Kidney (tissue), 14 donors: Measurements from ENCODE around the gene SPINT1. TPM values are rescaled to one million over a fixed set of nuclear protein-coding genes. Genes with fewer than 3 reads are reported as not detected.

Source experiments
- DNase-seq, 5 donors: peaks; one replicate each; pipeline ENCODE4 v3.0.0-alpha.2; 2013 to 2020
- FAIRE-seq: peaks from 2 replicates; lab custom pipeline; 2012; peaks lifted over from hg19 to GRCh38; lab: Jason Lieb, UNC
- H3K27ac ChIP-seq, 2 donors: one replicate each; pipeline ENCODE4 v1.7.0; 2013; ENCODE audit warnings: low read depth in 2 of 2, low read length in 2 of 2, inconsistent platforms in 1 of 2
- H3K27me3 ChIP-seq: one replicate; pipeline ENCODE4 v1.7.1; 2013; ENCODE audit warnings: low read length, inconsistent platforms; ENCODE audit not compliant: control insufficient read depth, insufficient read depth
- H3K36me3 ChIP-seq, 3 donors: one replicate each; pipeline versions ENCODE4 v1.7.0 to v1.7.1; 2013; ENCODE audit warnings: low read length in 3 of 3, control low read depth in 1 of 3, inconsistent platforms in 1 of 3; ENCODE audit not compliant: insufficient read depth in 3 of 3, control insufficient read depth in 2 of 3
- H3K4me1 ChIP-seq, 3 donors: one replicate each; pipeline versions ENCODE4 v1.7.0 to v1.7.1; 2013; ENCODE audit warnings: low read length in 3 of 3, inconsistent platforms in 1 of 3, low read depth in 1 of 3; ENCODE audit not compliant: control insufficient read depth in 2 of 3, insufficient read depth in 2 of 3
- H3K4me3 ChIP-seq, 3 donors: one replicate each; pipeline versions ENCODE4 v1.7.0 to v1.8.1; 2013; ENCODE audit warnings: low read length in 3 of 3, control low read depth in 1 of 3, inconsistent platforms in 1 of 3
- H3K9ac ChIP-seq, 3 donors: one replicate each; pipeline versions ENCODE4 v1.7.0 to v1.7.1; 2013; ENCODE audit warnings: low read length in 3 of 3, control low read depth in 1 of 3, inconsistent platforms in 1 of 3
- H3K9me3 ChIP-seq, 3 donors: one replicate each; pipeline versions ENCODE4 v1.7.0 to v1.7.1; 2013; ENCODE audit warnings: low read length in 3 of 3, control low read depth in 1 of 3, inconsistent platforms in 1 of 3; ENCODE audit not compliant: control insufficient read depth in 2 of 3, insufficient read depth in 1 of 3
- intact Hi-C: fragments of 100-400 bp; cut with DNase I; formaldehyde crosslinking; loops from one replicate; pipeline ENCODE4 v1.11.1; 2022
- polyA plus RNA-seq: library from polyadenylated mRNA; stranded (reverse); fragments of 350-450 nt; fragmentation: Illumina TruSeq; extraction: RNeasy Lipid Tissue Mini Kit (QIAGEN cat#74804); gene quantifications from one replicate; pipeline ENCODE4 v1.2.3, GENCODE V29; 2014; ENCODE audit warnings: low read depth, low replicate concordance; ENCODE audit not compliant: insufficient read depth
- total RNA-seq: library from RNA; stranded (reverse); fragmentation: NEBNext Ultra II Directional; extraction: Animal tissue kit (Norgen Biotek cat#: 25700); gene quantifications from one replicate; pipeline ENCODE4 v1.2.1, GENCODE V29; 2021
- TF ChIP-seq, protein P1 (sequence below): IDR thresholded peaks from 3 replicates; pipeline ENCODE4 v1.5.1; 2012; ENCODE audit warnings: mild to moderate bottlenecking, moderate library complexity, borderline replicate concordance; ENCODE audit not compliant: insufficient read depth; ENCODE audit errors: extremely low read depth
- donor health status: control.
- donor health status: control.
- donor health status: control.
- donor health status: control.
- donor health status: control.
- donor health status: DM: yes; HTN: yes; CAD: no.
- donor health status: Normal renal cell carcinoma (clear cell type).

Gene SPINT1
- total and polyA plus RNA-seq, 2 donors from 2014 or later = 112 to 114 TPM

DNA sequence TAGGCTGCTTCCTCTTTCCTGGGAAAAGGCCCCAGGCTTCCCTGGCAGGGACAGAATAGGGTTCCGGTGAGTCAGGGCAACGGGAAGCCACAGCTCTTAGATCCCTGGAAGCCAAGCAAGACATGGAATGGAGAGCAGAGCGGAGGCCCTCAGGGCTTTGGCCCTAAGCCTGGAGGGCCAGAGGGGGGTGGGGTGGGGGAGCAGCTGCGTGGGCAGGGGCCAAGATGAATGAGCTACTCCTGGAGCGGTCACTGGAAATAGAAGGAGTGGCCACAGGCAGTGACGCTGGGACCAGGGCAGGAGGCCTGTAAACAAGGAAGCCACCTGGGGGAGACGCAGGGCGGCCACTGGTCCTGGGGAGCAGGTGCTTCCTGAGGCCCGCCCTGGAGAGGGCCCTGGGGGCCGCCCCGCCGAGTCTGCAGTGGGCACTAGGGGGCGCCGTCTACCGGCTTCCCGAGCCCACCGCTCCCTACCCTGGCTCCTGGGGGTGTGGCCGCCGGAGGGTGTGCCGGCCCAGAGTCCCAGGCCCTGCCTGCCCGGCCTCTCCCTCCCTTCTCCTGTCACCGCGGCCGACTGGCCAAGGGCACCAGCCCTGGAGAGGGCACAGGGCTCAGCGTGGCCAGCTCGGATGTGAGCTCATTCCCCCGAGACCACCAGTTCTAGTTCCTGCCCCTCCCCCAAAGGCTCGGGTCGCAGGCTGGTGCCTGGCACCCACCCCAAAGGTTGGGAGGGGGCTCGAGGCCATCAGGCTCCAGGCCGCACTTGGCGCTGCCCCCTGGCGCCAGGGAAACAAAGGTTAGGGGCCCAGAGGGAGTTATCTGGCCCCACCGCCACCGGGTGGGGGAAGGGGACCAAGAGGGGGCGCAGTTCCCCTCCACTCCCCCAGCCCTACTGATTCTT, 62.5 kb downstream of the SPINT1 start:
- TF ChIP-seq, protein P1, sequence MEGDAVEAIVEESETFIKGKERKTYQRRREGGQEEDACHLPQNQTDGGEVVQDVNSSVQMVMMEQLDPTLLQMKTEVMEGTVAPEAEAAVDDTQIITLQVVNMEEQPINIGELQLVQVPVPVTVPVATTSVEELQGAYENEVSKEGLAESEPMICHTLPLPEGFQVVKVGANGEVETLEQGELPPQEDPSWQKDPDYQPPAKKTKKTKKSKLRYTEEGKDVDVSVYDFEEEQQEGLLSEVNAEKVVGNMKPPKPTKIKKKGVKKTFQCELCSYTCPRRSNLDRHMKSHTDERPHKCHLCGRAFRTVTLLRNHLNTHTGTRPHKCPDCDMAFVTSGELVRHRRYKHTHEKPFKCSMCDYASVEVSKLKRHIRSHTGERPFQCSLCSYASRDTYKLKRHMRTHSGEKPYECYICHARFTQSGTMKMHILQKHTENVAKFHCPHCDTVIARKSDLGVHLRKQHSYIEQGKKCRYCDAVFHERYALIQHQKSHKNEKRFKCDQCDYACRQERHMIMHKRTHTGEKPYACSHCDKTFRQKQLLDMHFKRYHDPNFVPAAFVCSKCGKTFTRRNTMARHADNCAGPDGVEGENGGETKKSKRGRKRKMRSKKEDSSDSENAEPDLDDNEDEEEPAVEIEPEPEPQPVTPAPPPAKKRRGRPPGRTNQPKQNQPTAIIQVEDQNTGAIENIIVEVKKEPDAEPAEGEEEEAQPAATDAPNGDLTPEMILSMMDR = peak; percentile 69
- no peak for FAIRE-seq

DNA sequence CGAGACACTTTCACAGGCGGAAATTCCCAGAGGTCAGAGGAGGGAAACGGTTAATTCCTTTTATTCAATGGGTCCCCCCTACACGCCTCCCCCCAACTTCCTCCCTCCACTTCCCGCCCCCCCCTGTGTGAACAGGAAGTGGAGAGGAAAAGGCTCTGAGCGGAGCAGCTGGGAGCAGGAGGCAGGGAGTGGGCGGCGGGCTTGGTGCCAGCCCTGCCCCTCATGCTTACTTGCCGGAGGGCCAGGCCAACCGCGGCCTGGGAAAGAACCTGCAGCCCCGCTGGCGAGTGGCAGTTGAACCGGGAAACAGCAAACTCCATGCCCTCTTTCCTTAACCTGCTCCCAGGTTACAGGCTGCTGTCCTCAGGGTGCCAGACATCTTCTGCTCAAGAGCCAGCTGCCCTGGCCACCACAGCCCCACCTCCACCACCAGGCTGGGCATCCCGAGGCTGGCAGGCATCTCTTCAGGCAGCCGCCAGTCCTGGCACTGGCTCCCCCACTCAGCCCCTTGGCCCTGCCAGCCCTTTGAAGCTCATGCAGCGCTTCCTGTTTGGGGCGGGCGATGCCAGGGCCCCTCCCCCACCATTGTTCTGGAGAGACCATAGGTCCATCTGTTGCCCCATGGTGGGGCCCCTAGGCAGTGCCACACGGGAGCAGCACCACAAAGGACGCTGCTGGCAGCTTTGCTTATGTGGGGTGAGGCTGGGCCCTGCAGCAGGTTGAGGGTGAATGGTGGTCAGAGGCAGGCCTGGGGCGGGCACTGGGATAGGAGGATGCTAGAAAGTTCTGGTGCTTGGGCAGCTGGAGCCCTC, 63.3 kb downstream of the SPINT1 start:
- Histone ChIP-seq H3K4me3 (peak overlapping the region; percentile 11 to 64 (median 28)), H3K4me1 (peaks cover 9 to 40% (median 10%) of the 10 kb centered on the region in 3 donors), H3K36me3 (peaks cover 0 to 13% (median 11%) of the 10 kb centered on the region in 3 donors), H3K9ac (peak overlapping the region in 2 of 3 donors; percentile 68 to 88), H3K27ac (peak overlapping the region; percentile 97 to 98), H3K27me3 (no peaks in the 10 kb centered on the region), H3K9me3 (no peaks in the 10 kb centered on the region)
- TF ChIP-seq, protein P1 = no peak
- intact Hi-C loops = loop anchor here (10.0 kb wide), 2 partner anchors 118 to 278 kb away; no protein-coding TSS in a partner anchor
- DNase-seq (peak; percentile 42 to 87 (median 79)), FAIRE-seq (no peak)

More for the DNA sequence above, 62.5 kb downstream of the SPINT1 start:
- no peaks in the 10 kb centered on the region for H3K9me3 ChIP-seq
- peaks cover 5 to 38% (median 10%) of the 10 kb centered on the region in 3 donors for H3K4me1 ChIP-seq
- peak; percentile 88 to 97 (median 94) for DNase-seq
- H3K9ac ChIP-seq = peak overlapping the region in 2 of 3 donors; percentile 68 to 88
- H3K36me3 ChIP-seq = peaks cover 0 to 13% (median 11%) of the 10 kb centered on the region in 3 donors
- intact Hi-C loops = loop anchor here (10.0 kb wide), 2 partner anchors 118 to 278 kb away; no protein-coding TSS in a partner anchor
- H3K27ac ChIP-seq = peak overlapping the region; percentile 97 to 98
- H3K27me3 ChIP-seq = no peaks in the 10 kb centered on the region
- peak overlapping the region; percentile 28 to 64 (median 30) for H3K4me3 ChIP-seq

Other genes with a start within 250 kb of the SPINT1 start
- 1.1 TPM for gene KNL1, start 249.8 kb upstream of the SPINT1 start, total RNA-seq
- gene KNL1, start 249.8 kb upstream of the SPINT1 start, polyA plus RNA-seq = 2.5 TPM
- 1.1 TPM for gene RAD51, start 148.9 kb upstream of the SPINT1 start, total RNA-seq
- gene RAD51, start 148.9 kb upstream of the SPINT1 start, polyA plus RNA-seq = not detected
- gene RMDN3, start 88.8 kb upstream of the SPINT1 start, total RNA-seq = 38.2 TPM
- 34.9 TPM for gene RMDN3, start 88.8 kb upstream of the SPINT1 start, polyA plus RNA-seq
- gene GCHFR, start 80.0 kb upstream of the SPINT1 start, total RNA-seq = 15.4 TPM
- 145 TPM for gene GCHFR, start 80.0 kb upstream of the SPINT1 start, polyA plus RNA-seq
- 1.4 TPM for gene C15orf62, start 74.1 kb upstream of the SPINT1 start, total RNA-seq
- 0.47 TPM for gene C15orf62, start 74.1 kb upstream of the SPINT1 start, polyA plus RNA-seq
- 18.7 TPM for gene ZFYVE19, start 37.0 kb upstream of the SPINT1 start, total RNA-seq
- 37.5 TPM for gene ZFYVE19, start 37.0 kb upstream of the SPINT1 start, polyA plus RNA-seq
- 41.6 TPM for gene DNAJC17, start 36.6 kb upstream of the SPINT1 start, total RNA-seq
- gene DNAJC17, start 36.6 kb upstream of the SPINT1 start, polyA plus RNA-seq = 56.7 TPM
- not detected for gene PPP1R14D, start 15.3 kb upstream of the SPINT1 start, total RNA-seq
- 4.0 TPM for gene PPP1R14D, start 15.3 kb upstream of the SPINT1 start, polyA plus RNA-seq
- 3.0 TPM for gene RHOV, start 30.2 kb downstream of the SPINT1 start, total RNA-seq
- gene RHOV, start 30.2 kb downstream of the SPINT1 start, polyA plus RNA-seq = 4.6 TPM
- 28.1 TPM for gene VPS18, start 50.4 kb downstream of the SPINT1 start, total RNA-seq
- 21.9 TPM for gene VPS18, start 50.4 kb downstream of the SPINT1 start, polyA plus RNA-seq
- 9.4 TPM for gene DLL4, start 85.3 kb downstream of the SPINT1 start, total RNA-seq
- gene DLL4, start 85.3 kb downstream of the SPINT1 start, polyA plus RNA-seq = 5.8 TPM
- gene CHAC1, start 109.4 kb downstream of the SPINT1 start, total RNA-seq = 4.7 TPM
- 21.1 TPM for gene CHAC1, start 109.4 kb downstream of the SPINT1 start, polyA plus RNA-seq